HG02798 (cell line): ENCODE results near the gene CD46.
"Not testable (repeated sequence)": the region's sequence is repeated elsewhere in the genome, so short reads cannot be mapped to it uniquely, and the experiment has no call there.

ENCODE experiments used
- ATAC-seq: cut with Tn5 transposase; IDR thresholded peaks from one replicate; pipeline ENCODE4 v1.9.1; 2021; ENCODE audit warnings: mild to moderate bottlenecking; ENCODE audit not compliant: unreplicated experiment, poor library complexity

Gene CD46

DNA sequence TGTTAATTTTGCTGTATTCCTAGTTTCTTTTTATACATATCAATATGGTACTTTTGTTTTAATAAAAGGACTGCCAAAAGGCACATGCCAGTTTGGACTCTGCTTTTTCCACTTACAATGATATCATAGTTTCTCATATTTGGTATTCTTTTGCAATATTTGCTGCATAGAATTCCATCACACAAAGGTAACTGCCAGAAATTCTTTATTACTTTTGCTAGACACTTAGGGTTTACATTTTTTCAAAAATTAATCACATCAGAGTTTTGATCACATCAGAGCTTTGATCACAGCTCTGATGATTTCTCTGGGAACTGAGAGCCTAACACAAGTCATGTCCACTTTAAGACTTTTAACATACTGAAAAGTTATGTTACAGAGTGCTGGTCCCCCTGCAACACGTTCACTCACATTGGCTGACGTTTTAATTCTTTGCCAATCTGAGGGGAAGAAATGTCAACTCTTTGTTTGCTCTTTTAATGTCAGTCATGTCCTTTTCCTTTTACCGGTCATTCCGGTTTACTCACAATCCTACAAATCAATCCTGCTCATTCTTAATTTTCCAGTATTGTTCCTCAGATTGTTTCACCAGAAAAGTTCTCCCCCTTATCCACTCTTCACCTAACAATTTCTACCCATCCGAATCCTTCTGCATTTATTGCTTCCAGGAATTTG lies 1.1 kb upstream of the CD46 start:
- ATAC-seq: no peak

- ATAC-seq: not testable (repeated sequence)
Observed at GRCh38 chr1:207751463-207751789, 428 bp upstream of the CD46 start.

DNA sequence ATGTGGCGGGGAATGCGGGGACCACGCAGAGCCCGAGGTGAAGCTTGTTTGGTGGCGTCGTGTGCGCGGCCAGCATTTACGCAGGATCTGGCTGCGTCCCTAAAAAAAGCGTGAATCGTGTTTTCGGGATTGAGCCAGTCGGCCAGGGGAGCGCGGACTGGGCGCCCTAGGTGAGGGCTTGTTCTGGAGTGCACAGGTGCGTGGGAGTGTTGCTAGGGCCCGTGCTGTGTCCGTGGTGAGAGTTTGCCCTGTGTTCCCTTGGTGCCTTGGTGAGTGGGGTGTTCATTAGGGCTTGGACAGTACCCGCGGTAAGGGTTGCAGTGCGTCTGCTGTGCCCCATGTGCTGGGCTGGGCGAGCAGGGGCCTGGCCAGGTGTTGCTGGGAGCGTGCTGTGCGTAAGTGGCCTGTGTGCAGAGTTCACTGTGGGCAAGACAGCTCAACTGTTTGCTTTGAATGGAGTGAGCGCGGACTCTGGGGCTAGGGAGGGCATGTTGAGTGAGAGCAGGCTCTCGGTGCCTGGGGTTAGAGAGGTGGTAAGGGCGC lies 673 bp downstream of the CD46 start:
- peak; percentile 38 for ATAC-seq

DNA sequence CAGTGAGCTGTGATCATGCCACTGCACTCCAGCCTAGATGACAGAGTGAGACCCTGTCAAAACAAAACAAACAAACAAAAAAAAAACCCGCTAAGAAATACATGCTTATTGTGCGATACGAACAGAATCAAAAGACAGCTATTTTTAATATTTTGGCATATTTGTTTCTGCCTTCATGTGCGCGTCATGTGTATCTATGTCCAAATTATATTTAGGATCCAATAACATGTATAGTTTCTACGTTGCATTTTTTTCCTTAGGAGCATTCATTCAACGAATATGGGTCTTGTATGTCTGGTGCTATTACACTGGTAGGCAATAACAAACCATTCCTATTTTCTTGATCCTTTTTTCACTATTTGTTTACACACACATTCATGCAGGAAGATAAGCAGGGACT lies 1.8 kb downstream of the CD46 start:
- no peak for ATAC-seq

- no peak for ATAC-seq
Observed at GRCh38 chr1:207754011-207754410, 2.2 kb downstream of the CD46 start.

GRCh38 chr1:207754974-207755700 lies 3.3 kb downstream of the CD46 start:
- no peak for ATAC-seq

- no peak for ATAC-seq
Observed at GRCh38 chr1:207755846-207756693, 4.2 kb downstream of the CD46 start.

- ATAC-seq: no peak
Observed at GRCh38 chr1:207762622-207763021, 10.8 kb downstream of the CD46 start.

DNA sequence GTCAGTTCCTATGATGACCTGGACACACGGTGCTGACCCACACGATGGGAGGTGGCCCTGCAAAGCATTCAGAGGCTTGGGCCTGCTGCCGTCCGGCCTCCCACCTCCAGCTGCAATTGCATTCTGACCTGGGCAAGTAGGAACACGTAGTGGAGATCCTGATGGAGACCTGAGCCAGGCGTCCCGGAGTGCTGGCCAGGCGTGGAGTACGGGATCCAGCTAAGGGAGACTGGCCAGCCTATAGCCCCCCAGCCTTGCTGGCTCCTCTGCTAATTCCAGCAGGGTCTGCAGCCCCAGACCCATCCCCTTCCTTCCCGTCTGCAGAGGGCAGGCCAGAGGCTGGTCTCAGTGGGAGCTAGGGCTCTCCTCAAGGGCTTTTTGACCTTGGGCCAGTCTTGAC lies 11.2 kb downstream of the CD46 start:
- no peak for ATAC-seq

GRCh38 chr1:207763972-207764371 lies 12.1 kb downstream of the CD46 start:
- no peak for ATAC-seq

GRCh38 chr1:207766569-207766968 lies 14.7 kb downstream of the CD46 start:
- no peak for ATAC-seq

DNA sequence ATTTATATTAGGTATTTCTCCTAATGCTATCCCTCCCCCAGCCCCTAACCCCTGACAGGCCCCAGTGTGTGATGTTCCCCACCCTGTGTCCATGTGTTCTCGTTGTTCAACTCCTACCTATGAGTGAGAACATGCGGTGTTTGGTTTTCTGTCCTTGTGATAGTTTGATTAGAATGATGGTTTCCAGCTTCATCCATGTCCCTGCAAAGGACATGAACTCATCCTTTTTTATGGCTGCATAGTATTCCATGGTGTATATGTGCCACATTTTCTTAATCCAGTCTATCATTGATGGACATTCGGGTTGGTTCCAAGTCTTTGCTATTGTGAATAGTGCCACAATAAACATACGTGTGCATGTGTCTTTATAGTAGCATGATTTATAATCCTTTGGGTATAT lies 18.7 kb downstream of the CD46 start:
- ATAC-seq: not testable (repeated sequence)

GRCh38 chr1:207776045-207776444 lies 24.2 kb downstream of the CD46 start:
- not testable (repeated sequence) for ATAC-seq

GRCh38 chr1:207777412-207777811 lies 25.6 kb downstream of the CD46 start:
- not testable (repeated sequence) for ATAC-seq

- no peak for ATAC-seq
Observed at GRCh38 chr1:207779008-207779407, 27.2 kb downstream of the CD46 start.

DNA sequence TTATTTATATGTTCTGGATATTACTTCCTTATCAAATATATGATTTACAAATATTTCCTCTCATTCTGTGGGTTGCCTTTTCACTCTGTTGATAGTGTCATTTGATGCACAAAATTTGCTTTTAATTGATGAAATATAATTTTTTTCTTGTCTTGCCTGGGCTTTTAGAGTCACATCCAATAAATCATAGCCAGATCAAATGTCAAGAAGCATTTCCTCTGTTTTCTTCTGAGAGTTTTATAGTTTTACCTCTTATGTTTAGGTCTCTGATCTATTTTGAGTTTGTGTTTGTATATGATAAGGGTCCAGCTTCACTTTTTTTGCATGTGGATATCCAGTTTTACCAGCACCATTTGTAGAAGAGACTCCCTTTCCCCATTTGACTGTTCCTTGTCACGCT lies 29.5 kb downstream of the CD46 start:
- no peak for ATAC-seq

DNA sequence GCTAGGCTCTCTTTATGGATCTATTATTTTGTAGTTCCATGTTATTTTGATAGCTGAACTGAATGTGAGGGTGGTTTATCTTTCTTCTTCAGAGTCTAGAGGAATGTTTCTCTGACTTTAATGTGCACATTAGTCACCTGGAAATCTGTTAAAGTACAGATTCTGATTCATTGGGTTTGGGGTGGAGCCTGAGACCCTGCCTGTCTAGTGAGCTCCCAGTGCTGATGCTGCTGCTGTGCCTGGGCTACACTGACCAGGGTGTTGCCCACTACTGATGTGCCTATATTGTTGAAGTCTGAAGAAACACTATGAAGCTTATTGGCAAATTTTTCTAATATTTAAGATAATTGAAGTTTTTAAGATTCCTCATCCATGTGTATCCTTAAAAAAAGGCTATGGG lies 35.9 kb downstream of the CD46 start:
- no peak for ATAC-seq

GRCh38 chr1:207789386-207789785 lies 37.5 kb downstream of the CD46 start:
- no peak for ATAC-seq

DNA sequence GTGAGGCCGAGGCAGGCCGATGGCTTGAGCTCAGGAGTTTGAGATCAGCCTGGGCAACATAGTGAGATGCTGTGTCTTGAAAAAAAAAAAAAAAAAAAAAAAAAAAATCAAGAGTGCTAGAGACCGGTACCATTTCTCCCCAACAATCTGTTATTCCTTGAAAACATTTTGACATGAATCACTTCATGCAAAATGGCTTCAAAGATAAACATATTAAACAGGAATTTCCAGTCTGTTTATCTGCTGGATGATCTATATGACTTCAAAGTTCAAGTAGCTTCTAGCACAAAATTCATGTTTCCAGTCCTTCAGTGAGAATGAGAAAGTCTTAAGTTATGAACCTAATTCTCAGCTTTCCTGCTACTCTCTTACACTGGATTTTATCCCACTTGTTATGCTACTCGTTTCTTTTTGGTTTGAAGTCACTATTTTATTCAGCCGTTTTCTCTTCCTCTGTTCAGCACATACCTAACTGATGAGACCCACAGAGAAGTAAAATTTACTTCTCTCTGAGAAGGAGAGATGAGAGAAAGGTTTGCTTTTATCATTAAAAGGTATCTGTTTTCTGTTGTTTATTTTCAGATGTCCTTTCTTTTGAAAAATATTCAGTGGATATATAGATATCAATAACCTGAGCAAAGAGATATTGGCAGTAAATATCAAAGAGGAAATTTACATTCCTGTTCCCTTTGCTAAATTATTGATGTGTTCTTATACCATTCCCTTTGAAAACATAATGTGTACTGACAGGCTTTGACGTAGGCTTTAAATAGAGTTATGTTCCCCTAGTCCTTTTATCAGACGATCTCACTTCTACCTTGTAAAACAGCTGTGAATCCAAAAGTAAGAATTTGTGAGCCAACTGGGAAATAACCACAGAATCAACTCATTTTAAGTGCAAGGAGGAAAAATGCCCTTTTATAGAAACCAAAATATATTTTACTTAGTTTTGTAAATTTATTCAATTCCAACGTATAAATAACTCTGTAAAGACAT lies 38.2 kb downstream of the CD46 start:
- ATAC-seq: no peak

GRCh38 chr1:207791290-207791689 lies 39.4 kb downstream of the CD46 start:
- no peak for ATAC-seq
